Chondrocyte (in vitro differentiated cells): ENCODE measurements around the gene ELP2. TPM values are rescaled to one million over a fixed set of nuclear protein-coding genes. Genes with fewer than 3 reads are reported as not detected.

ENCODE experiments used
- DNase-seq: peaks from one replicate; pipeline ENCODE4 v3.0.0; 2021; ENCODE audit warnings: mixed read lengths, low spot score
- H3K27ac Mint-ChIP-seq: one replicate; pipeline ENCODE4 v1.8.0; 2021; ENCODE audit warnings: mild to moderate bottlenecking, moderate library complexity, mixed read lengths; ENCODE audit not compliant: unreplicated experiment
- H3K27me3 Mint-ChIP-seq: 2 replicates; pipeline ENCODE4 v1.8.0; 2021; ENCODE audit warnings: low read depth, mixed read lengths
- H3K36me3 Mint-ChIP-seq: 2 replicates; pipeline ENCODE4 v1.8.0; 2021; ENCODE audit warnings: low read depth, mixed read lengths
- H3K4me1 Mint-ChIP-seq: 2 replicates; pipeline ENCODE4 v1.8.0; 2021; ENCODE audit warnings: low read depth, mild to moderate bottlenecking, mixed read lengths
- H3K4me3 Mint-ChIP-seq: one replicate; pipeline ENCODE4 v1.8.0; 2021; ENCODE audit warnings: mild to moderate bottlenecking, moderate library complexity, mixed read lengths; ENCODE audit not compliant: unreplicated experiment
- H3K9me3 Mint-ChIP-seq: 2 replicates; pipeline ENCODE4 v1.8.0; 2021; ENCODE audit warnings: low read depth, mixed read lengths
- CTCF ChIP-seq: fragments of 200-600 bp; sonication (generic); IDR thresholded peaks from 2 replicates; pipeline ENCODE4 v1.5.0; 2021; ENCODE audit warnings: antibody characterized with exemption, mild to moderate bottlenecking, moderate library complexity
- total RNA-seq: library from RNA; stranded (reverse); gene quantifications from 3 replicates; pipeline ENCODE4 v1.2.1, GENCODE V29; 2021

The ELP2 gene
- total RNA-seq, 1 donor from 2014 or later, result 77.2 TPM

- no peak for DNase-seq
- no peaks in the 10 kb centered on the region for H3K4me1 Mint-ChIP-seq
- H3K36me3 Mint-ChIP-seq, result peaks cover 13% of the 10 kb centered on the region
- H3K27me3 Mint-ChIP-seq, result no peaks in the 10 kb centered on the region
- H3K9me3 Mint-ChIP-seq, result no peaks in the 10 kb centered on the region
- H3K27ac Mint-ChIP-seq, result no peak overlapping the region
- H3K4me3 Mint-ChIP-seq, result no peak overlapping the region
- TF ChIP-seq CTCF, result no peak
Measured at GRCh38 chr18:36199691-36200295, 70.1 kb downstream of the ELP2 start.

- TF ChIP-seq CTCF, result no peak
- Mint-ChIP-seq H3K27ac (no peak overlapping the region), H3K36me3 (peaks cover 16% of the 10 kb centered on the region), H3K27me3 (no peaks in the 10 kb centered on the region), H3K4me1 (no peaks in the 10 kb centered on the region), H3K4me3 (no peak overlapping the region), H3K9me3 (no peaks in the 10 kb centered on the region)
- no peak for DNase-seq
Measured at GRCh38 chr18:36200354-36200771, 70.7 kb downstream of the ELP2 start.

- H3K36me3 Mint-ChIP-seq, result peaks cover 18% of the 10 kb centered on the region
- no peak for DNase-seq
Measured at GRCh38 chr18:36201765-36202164, 72.1 kb downstream of the ELP2 start.

GRCh38 chr18:36203360-36203895, 73.7 kb downstream of the ELP2 start:
- no peak for DNase-seq
- no peak overlapping the region for H3K27ac Mint-ChIP-seq

More at GRCh38 chr18:36201765-36202164, 72.1 kb downstream of the ELP2 start:
- H3K9me3 Mint-ChIP-seq, result no peaks in the 10 kb centered on the region
- H3K4me3 Mint-ChIP-seq, result no peak overlapping the region
- H3K27ac Mint-ChIP-seq, result no peak overlapping the region
- H3K27me3 Mint-ChIP-seq, result no peaks in the 10 kb centered on the region
- no peaks in the 10 kb centered on the region for H3K4me1 Mint-ChIP-seq
- TF ChIP-seq CTCF, result no peak

GRCh38 chr18:36205166-36205565, 75.5 kb downstream of the ELP2 start:
- H3K27ac Mint-ChIP-seq, result no peak overlapping the region
- no peak for TF ChIP-seq CTCF
- no peaks in the 10 kb centered on the region for H3K4me1 Mint-ChIP-seq
- no peak overlapping the region for H3K4me3 Mint-ChIP-seq
- peaks cover 11% of the 10 kb centered on the region for H3K9me3 Mint-ChIP-seq
- H3K36me3 Mint-ChIP-seq, result peaks cover 33% of the 10 kb centered on the region
- no peaks in the 10 kb centered on the region for H3K27me3 Mint-ChIP-seq
- DNase-seq, result no peak

More at GRCh38 chr18:36203360-36203895, 73.7 kb downstream of the ELP2 start:
- no peaks in the 10 kb centered on the region for H3K27me3 Mint-ChIP-seq
- no peak for TF ChIP-seq CTCF
- peaks cover 11% of the 10 kb centered on the region for H3K9me3 Mint-ChIP-seq
- H3K36me3 Mint-ChIP-seq, result peaks cover 29% of the 10 kb centered on the region
- H3K4me3 Mint-ChIP-seq, result no peak overlapping the region
- no peaks in the 10 kb centered on the region for H3K4me1 Mint-ChIP-seq
